Breast epithelium (tissue), 4 donors: ENCODE measurements around the gene FAM163B. TPM values are rescaled to one million over a fixed set of nuclear protein-coding genes. Genes with fewer than 3 reads are reported as not detected.

Experiments
- DNase-seq, 2 donors: peaks; one replicate each; pipeline ENCODE4 v3.0.0-alpha.2; 2019; ENCODE audit warnings: low spot score in 2 of 2
- H3K27ac ChIP-seq, 2 donors: fragments of 200-600 bp; sonication (generic) in 1 of 2; one replicate each; pipeline ENCODE4 v1.5.1; 2016 to 2019; ENCODE audit warnings: mild to moderate bottlenecking in 1 of 2
- H3K27me3 ChIP-seq, 2 donors: fragments of 200-600 bp; sonication (generic) in 1 of 2; one replicate each; pipeline versions ENCODE4 v1.5.1 to v1.6.0; 2017 to 2019; ENCODE audit warnings: control low read depth in 1 of 2, mild to moderate bottlenecking in 1 of 2
- H3K36me3 ChIP-seq: fragments of 200-600 bp; one replicate; pipeline ENCODE4 v1.5.1; 2019
- H3K4me1 ChIP-seq, 2 donors: fragments of 200-600 bp; sonication (generic); one replicate each; pipeline ENCODE4 v1.5.1; 2016 to 2019; ENCODE audit warnings: control low read depth in 1 of 2
- H3K4me3 ChIP-seq, 3 donors: fragments of 200-600 bp; sonication (generic); 1 replicate in 2 of 3; 2 replicates in 1 of 3; pipeline ENCODE4 v1.5.1; 2016 to 2019; ENCODE audit warnings: mild to moderate bottlenecking in 3 of 3, moderate library complexity in 2 of 3
- H3K9me3 ChIP-seq, 2 donors: fragments of 200-600 bp; sonication (generic) in 1 of 2; one replicate each; pipeline ENCODE4 v1.5.1; 2016 to 2019; ENCODE audit warnings: control low read depth in 1 of 2
- CTCF ChIP-seq, 3 donors: fragments of 450-650 bp; IDR thresholded peaks; one replicate each; pipeline ENCODE4 v1.5.1; 2016 to 2017; ENCODE audit warnings: antibody characterized with exemption in 3 of 3, mild to moderate bottlenecking in 3 of 3, moderate library complexity in 3 of 3
- POLR2A ChIP-seq: fragments of 450-650 bp; IDR thresholded peaks from one replicate; pipeline ENCODE4 v1.6.1; 2016; ENCODE audit warnings: antibody characterized with exemption, mild to moderate bottlenecking, moderate library complexity
- POLR2AphosphoS5 ChIP-seq, 3 donors: sonication (generic); formaldehyde crosslinking; IDR thresholded peaks; one replicate each; pipeline ENCODE4 v1.6.1; 2017; ENCODE audit warnings: antibody characterized with exemption in 3 of 3
- intact Hi-C: fragments of 100-400 bp; cut with DNase I; formaldehyde crosslinking; loops from one replicate; pipeline ENCODE4 v1.15.1; 2023; ENCODE audit warnings: low total_unique reads
- total RNA-seq, 3 donors: library from RNA; depleted of rRNA; stranded (reverse); fragments of >200 nt; gene quantifications; one replicate each; pipeline ENCODE4 v1.1.0, GENCODE V29; 2016

Gene FAM163B
- total RNA-seq, 3 donors from 2014 or later = not detected

GRCh38 chr9:133633681-133634080 is 24.5 kb upstream of the FAM163B start:
- no peak overlapping the region for H3K4me3 ChIP-seq
- H3K4me1 ChIP-seq = no peaks in the 10 kb centered on the region
- H3K27ac ChIP-seq = no peak overlapping the region
- peaks cover 0 to 22% of the 10 kb centered on the region in 2 donors for H3K27me3 ChIP-seq
- TF ChIP-seq POLR2A = no peak
- TF ChIP-seq POLR2AphosphoS5 (IDR thresholded peaks at IDR 0.05) = no peak
- no peak for TF ChIP-seq CTCF (IDR thresholded peaks at IDR 0.05)
- no peak for DNase-seq
- intact Hi-C loops = loop anchor here (5.0 kb wide), 1 partner anchor 1031 kb away; no protein-coding TSS in a partner anchor
- no peaks in the 10 kb centered on the region for H3K36me3 ChIP-seq
- H3K9me3 ChIP-seq = no peaks in the 10 kb centered on the region

- H3K4me3 ChIP-seq = no peak overlapping the region
- no peak for DNase-seq
- intact Hi-C loops = loop anchor here (5.0 kb wide), 1 partner anchor 1031 kb away; no protein-coding TSS in a partner anchor
- H3K27me3 ChIP-seq = peaks cover 0 to 22% of the 10 kb centered on the region in 2 donors
- no peaks in the 10 kb centered on the region for H3K9me3 ChIP-seq
- H3K27ac ChIP-seq = no peak overlapping the region
- TF ChIP-seq POLR2A = no peak
- no peak for TF ChIP-seq CTCF (IDR thresholded peaks at IDR 0.05)
- TF ChIP-seq POLR2AphosphoS5 (IDR thresholded peaks at IDR 0.05) = no peak
- H3K36me3 ChIP-seq = no peaks in the 10 kb centered on the region
- H3K4me1 ChIP-seq = no peaks in the 10 kb centered on the region
These were observed 23.9 kb upstream of the FAM163B start for GRCh38 chr9:133632806-133633680.

- peaks cover 0 to 22% of the 10 kb centered on the region in 2 donors for H3K27me3 ChIP-seq
- intact Hi-C loops = loop anchor here (5.0 kb wide), 1 partner anchor 1029 kb away; no protein-coding TSS in a partner anchor
- no peak overlapping the region for H3K4me3 ChIP-seq
- no peak overlapping the region for H3K27ac ChIP-seq
- DNase-seq = no peak
- no peaks in the 10 kb centered on the region for H3K4me1 ChIP-seq
- H3K36me3 ChIP-seq = no peaks in the 10 kb centered on the region
- TF ChIP-seq POLR2A (no peak), CTCF (IDR thresholded peaks at IDR 0.05) (no peak), POLR2AphosphoS5 (IDR thresholded peaks at IDR 0.05) (no peak)
- peaks cover 0 to 8% of the 10 kb centered on the region in 2 donors for H3K9me3 ChIP-seq
These were observed 21.9 kb upstream of the FAM163B start for GRCh38 chr9:133631111-133631510.

- H3K4me1 ChIP-seq = no peaks in the 10 kb centered on the region
- peaks cover 8 to 19% of the 10 kb centered on the region in 2 donors for H3K9me3 ChIP-seq
- H3K4me3 ChIP-seq = no peak overlapping the region
- no peak for DNase-seq
- no peak for TF ChIP-seq POLR2AphosphoS5 (IDR thresholded peaks at IDR 0.05)
- TF ChIP-seq CTCF (IDR thresholded peaks at IDR 0.05) = no peak
- no peak for TF ChIP-seq POLR2A
- no peak overlapping the region for H3K27ac ChIP-seq
- peaks cover 0 to 20% of the 10 kb centered on the region in 2 donors for H3K27me3 ChIP-seq
- intact Hi-C loops = loop anchor here (5.0 kb wide), 1 partner anchor 1027 kb away; no protein-coding TSS in a partner anchor
- H3K36me3 ChIP-seq = no peaks in the 10 kb centered on the region
These were observed 20.3 kb upstream of the FAM163B start for GRCh38 chr9:133629221-133630110.
